Measurements from ENCODE around the gene CNGA3.
"Not testable (repeated sequence)": the region's sequence is repeated elsewhere in the genome, so short reads cannot be mapped to it uniquely, and the experiment has no call there.

The CNGA3 gene

DNA sequence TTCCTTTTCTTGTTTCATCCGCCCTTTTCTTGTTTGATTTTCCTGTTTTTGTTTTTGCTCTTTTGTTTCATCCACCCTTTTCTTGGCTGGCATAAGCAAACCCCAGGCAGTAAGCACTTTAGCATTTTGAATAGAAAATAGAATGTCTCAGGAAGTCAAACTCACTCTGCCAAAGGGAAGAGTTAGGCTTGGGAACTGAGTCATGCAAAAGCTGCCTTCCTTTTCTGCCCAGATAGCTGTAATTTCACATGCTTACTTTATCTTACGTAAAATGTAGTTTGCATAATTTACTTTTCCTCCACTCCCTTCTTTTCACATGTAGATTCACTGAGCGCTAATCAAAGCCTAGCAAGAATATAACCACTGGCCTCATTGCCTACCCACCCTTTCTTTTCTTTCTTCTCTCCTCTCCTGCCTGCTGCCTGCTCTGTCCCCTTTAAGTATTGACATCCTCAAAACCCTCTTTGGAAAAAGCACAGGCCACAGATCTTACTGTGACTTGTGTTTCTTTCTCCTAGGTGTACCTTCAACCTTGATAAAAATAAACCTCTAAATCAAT is 48.4 kb downstream of the CNGA3 start:
- no peak for DNase-seq (ENCODE audit: low spot score in 2 of 2)
- no peak overlapping the region for H3K4me3 Mint-ChIP-seq
- no peaks in the 10 kb centered on the region for H3K4me1 Mint-ChIP-seq
- no peak for ATAC-seq
- H3K9me3 Mint-ChIP-seq, result no peaks in the 10 kb centered on the region
- H3K27ac Mint-ChIP-seq, result no peak overlapping the region
- H3K36me3 Mint-ChIP-seq, result no peaks in the 10 kb centered on the region

DNA sequence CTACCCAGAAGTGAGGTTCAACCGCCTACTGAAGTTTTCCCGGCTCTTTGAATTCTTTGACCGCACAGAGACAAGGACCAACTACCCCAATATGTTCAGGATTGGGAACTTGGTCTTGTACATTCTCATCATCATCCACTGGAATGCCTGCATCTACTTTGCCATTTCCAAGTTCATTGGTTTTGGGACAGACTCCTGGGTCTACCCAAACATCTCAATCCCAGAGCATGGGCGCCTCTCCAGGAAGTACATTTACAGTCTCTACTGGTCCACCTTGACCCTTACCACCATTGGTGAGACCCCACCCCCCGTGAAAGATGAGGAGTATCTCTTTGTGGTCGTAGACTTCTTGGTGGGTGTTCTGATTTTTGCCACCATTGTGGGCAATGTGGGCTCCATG is 49.7 kb downstream of the CNGA3 start:
- no peak for ATAC-seq
- H3K36me3 Mint-ChIP-seq, result no peaks in the 10 kb centered on the region
- no peaks in the 10 kb centered on the region for H3K9me3 Mint-ChIP-seq
- no peaks in the 10 kb centered on the region for H3K4me1 Mint-ChIP-seq
- no peak overlapping the region for H3K4me3 Mint-ChIP-seq
- DNase-seq (ENCODE audit: low spot score in 2 of 2), result no peak
- H3K27ac Mint-ChIP-seq, result no peak overlapping the region

DNA sequence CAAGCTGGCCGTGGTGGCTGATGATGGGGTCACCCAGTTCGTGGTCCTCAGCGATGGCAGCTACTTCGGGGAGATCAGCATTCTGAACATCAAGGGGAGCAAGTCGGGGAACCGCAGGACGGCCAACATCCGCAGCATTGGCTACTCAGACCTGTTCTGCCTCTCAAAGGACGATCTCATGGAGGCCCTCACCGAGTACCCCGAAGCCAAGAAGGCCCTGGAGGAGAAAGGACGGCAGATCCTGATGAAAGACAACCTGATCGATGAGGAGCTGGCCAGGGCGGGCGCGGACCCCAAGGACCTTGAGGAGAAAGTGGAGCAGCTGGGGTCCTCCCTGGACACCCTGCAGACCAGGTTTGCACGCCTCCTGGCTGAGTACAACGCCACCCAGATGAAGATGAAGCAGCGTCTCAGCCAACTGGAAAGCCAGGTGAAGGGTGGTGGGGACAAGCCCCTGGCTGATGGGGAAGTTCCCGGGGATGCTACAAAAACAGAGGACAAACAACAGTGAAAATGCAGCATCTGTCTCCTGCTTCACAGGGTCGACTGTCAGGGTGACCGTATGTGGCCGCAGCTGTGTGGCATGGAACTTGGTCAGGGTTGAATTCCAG is 50.6 kb downstream of the CNGA3 start:
- Mint-ChIP-seq H3K9me3 (no peaks in the 10 kb centered on the region), H3K27ac (no peak overlapping the region), H3K4me1 (peaks cover 4% of the 10 kb centered on the region), H3K4me3 (no peak overlapping the region), H3K36me3 (peaks cover 2% of the 10 kb centered on the region)
- ATAC-seq (no peak), DNase-seq (ENCODE audit: low spot score in 2 of 2) (no peak)

DNA sequence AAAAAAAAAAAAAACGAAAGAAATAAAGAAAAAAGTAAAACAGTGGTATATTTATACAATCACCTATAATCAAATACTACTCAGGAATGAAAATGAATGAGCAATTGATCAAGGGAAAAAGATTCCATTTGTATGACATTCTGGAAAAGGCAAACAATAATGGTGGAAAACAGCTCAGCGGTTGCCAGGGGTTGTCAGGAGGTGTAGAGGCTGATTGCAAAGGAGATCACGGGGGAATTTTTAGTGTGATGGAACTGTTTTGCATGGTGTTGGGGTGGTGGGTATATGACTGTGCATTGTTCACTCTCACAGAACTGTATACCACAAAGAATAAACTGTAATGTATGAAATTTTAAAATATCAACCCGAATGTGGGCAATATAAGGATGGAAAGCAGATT is 52.9 kb downstream of the CNGA3 start:
- peaks cover 6% of the 10 kb centered on the region for H3K4me1 Mint-ChIP-seq
- no peak overlapping the region for H3K4me3 Mint-ChIP-seq

DNA sequence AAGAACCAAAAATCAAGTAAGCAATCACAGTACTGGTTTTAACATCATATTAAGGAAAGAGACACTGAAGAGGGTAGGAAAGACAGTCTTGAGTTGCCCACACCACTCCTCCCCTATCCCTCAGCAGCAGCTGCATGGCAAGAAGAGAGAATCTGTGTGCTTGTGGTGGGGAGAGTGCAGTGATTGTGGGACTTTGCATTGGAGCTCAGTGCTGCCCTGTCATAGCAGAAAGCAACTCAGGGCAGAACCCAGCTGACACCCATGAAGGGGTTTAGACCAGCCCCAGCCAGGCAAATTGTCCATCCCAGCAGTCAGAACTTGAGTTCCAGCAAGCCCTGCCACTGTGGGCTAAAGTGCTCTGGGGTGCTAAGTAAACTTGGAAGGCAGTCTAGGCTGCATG is 57.6 kb downstream of the CNGA3 start:
- no peak for ATAC-seq

More for the DNA sequence above, 52.9 kb downstream of the CNGA3 start:
- DNase-seq (ENCODE audit: low spot score in 2 of 2), result no peak
- ATAC-seq, result no peak
- Mint-ChIP-seq H3K36me3 (peaks cover 6% of the 10 kb centered on the region), H3K27ac (no peak overlapping the region), H3K9me3 (no peaks in the 10 kb centered on the region)

DNA sequence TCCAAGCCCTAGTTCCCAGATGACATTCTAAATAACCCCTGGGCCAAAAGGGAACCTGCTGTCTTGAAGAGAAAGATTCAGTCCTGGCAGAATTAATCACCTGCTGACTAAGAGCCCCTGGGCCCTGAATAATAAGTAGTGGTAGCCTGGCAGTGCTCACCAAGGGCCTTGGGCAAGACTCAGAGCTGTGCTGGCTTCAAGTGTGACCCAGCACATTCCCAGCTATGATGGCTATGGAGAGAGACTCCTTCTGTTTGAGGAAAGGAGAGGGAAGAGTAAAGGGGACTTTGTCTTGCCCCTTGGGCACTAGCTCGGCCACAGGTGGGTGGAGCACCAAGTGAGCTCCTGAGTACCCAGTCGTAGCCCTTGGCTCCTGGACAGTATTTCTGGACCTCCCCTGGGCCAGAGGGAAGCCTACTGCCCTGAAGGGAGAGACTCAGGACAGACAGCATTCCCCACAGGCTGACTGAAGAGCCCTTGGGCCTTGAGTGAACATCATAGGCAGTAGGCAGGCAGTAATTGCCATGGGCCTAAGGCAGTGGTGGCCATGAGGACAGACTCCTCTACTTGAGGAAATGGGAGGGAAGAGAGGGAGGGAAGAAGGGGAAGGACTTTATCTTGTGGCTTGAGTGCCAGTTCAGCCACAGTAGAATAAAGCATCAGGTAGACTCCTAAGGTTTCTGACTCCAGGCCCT is 58.4 kb downstream of the CNGA3 start:
- DNase-seq (ENCODE audit: low spot score in 2 of 2) (peak in 1 of 2 donors; percentile 43), ATAC-seq (no peak)
- no peak overlapping the region for H3K4me3 Mint-ChIP-seq
- H3K27ac Mint-ChIP-seq, result peak overlapping the region; percentile 32
- H3K9me3 Mint-ChIP-seq, result no peaks in the 10 kb centered on the region
- H3K36me3 Mint-ChIP-seq, result peaks cover 6% of the 10 kb centered on the region
- H3K4me1 Mint-ChIP-seq, result peaks cover 6% of the 10 kb centered on the region

More for the DNA sequence above, 57.6 kb downstream of the CNGA3 start:
- Mint-ChIP-seq H3K9me3 (no peaks in the 10 kb centered on the region), H3K36me3 (peaks cover 6% of the 10 kb centered on the region), H3K4me1 (peaks cover 6% of the 10 kb centered on the region), H3K4me3 (no peak overlapping the region), H3K27ac (no peak overlapping the region)
- peak in 1 of 2 donors; percentile 36 for DNase-seq (ENCODE audit: low spot score in 2 of 2)

DNA sequence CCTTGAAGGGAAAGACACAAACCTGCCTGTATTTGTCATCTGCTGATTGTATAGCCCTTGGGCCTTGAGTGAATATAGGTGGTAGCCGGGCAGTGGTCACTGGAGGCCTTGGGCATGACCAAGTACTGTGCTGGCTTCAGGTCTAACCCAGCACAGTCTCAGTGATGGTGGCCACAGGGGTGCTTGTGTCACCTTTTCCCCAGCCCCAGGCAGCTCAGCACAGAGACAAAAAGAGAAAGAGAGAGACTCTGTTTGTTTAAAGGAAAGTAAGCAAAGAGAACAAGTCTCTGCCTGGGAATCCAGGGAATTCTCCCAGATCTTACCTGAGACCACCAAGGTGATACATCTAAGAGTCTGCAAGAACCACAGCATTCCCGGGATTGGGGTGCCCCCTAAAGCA is 59.0 kb downstream of the CNGA3 start:
- peak in 1 of 2 donors; percentile 32 for DNase-seq (ENCODE audit: low spot score in 2 of 2)
- Mint-ChIP-seq H3K4me3 (no peak overlapping the region), H3K9me3 (no peaks in the 10 kb centered on the region), H3K4me1 (peaks cover 6% of the 10 kb centered on the region), H3K36me3 (peaks cover 6% of the 10 kb centered on the region), H3K27ac (peak overlapping the region; percentile 32)
- ATAC-seq, result no peak

DNA sequence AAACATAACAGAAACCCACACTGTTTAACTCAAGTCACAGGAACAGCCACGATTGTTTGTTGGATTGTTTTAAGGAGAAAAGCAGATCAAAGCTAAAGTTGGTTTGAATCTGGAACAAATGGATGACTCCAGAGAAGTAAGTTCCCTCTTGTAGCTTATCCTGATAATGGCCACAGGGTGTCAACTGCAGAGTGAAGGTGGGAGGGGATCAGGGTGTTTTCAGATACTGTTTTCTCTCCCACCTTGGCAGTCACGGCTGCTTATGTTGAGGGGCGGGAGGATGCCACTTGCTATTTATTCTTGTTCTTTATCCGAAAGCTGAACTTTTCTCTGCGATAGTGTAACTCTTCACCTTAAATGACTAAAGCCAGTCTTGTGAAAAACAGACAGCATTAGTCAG is 61.9 kb downstream of the CNGA3 start:
- no peaks in the 10 kb centered on the region for H3K36me3 Mint-ChIP-seq
- H3K4me3 Mint-ChIP-seq, result no peak overlapping the region
- no peaks in the 10 kb centered on the region for H3K4me1 Mint-ChIP-seq
- H3K27ac Mint-ChIP-seq, result no peak overlapping the region
- DNase-seq (ENCODE audit: low spot score in 2 of 2) (peak in 1 of 2 donors; percentile 33), ATAC-seq (no peak)
- H3K9me3 Mint-ChIP-seq, result no peaks in the 10 kb centered on the region

DNA sequence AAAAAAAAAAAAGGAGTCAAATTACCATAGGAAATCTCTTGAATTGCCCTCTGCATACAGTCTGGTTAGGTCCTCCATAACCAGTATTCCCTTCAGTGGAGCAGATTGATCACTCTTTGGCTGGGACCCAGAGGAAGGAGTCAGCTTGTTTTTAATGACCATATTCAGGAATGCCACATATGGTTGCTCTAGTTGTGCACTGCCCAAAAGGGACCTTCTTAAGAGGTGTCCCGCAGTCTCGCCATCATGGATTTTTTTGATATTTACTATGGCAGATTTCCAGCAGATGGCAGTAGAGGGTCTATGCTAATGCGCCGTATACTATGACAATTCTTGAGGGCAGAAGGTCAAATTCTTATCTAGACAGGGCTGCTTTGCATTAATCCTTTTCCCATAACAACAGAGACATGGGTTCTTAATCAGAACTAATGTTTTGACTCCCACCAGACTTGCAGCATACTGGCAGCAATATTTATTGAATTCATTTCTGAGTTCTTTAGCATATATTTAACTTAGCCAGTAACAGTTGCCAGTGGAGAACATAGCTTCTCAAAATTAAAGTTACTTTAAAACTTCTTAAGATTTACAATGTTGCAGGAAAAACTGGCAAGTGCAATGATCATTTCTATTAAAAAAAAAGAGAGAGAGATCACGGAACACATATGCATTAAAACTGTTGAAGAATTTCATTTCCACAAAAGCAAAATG is 66.6 kb downstream of the CNGA3 start:
- H3K4me3 Mint-ChIP-seq, result no peak overlapping the region
- peaks cover 5% of the 10 kb centered on the region for H3K4me1 Mint-ChIP-seq
- no peaks in the 10 kb centered on the region for H3K36me3 Mint-ChIP-seq
- peaks cover 3% of the 10 kb centered on the region for H3K9me3 Mint-ChIP-seq
- no peak overlapping the region for H3K27ac Mint-ChIP-seq
- DNase-seq (ENCODE audit: low spot score in 2 of 2), result peak; percentile 54 to 80
- peak; percentile 94 for ATAC-seq

DNA sequence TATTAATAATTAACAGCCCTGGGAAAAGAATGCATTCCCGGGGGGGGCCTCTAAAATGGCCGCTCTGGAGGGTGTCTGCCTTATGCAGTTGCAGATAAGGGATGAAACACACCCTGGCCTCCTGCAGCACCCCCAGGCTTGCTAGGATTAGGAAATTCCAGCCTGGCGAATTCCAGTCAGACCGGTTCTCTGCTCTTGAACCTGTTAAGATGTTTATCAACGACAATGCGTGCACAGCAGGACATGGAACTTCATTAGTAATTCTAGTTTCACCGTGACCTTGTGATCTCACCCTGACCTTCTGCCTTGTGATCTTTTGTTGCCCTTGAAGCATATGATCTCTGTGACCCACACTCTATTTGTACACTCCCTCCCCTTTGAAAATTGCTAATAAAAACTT is 68.0 kb downstream of the CNGA3 start:
- not testable (repeated sequence) for DNase-seq (ENCODE audit: low spot score in 2 of 2); ATAC-seq; H3K4me3 Mint-ChIP-seq; H3K9me3 Mint-ChIP-seq; H3K4me1 Mint-ChIP-seq; H3K27ac Mint-ChIP-seq; H3K36me3 Mint-ChIP-seq

DNA sequence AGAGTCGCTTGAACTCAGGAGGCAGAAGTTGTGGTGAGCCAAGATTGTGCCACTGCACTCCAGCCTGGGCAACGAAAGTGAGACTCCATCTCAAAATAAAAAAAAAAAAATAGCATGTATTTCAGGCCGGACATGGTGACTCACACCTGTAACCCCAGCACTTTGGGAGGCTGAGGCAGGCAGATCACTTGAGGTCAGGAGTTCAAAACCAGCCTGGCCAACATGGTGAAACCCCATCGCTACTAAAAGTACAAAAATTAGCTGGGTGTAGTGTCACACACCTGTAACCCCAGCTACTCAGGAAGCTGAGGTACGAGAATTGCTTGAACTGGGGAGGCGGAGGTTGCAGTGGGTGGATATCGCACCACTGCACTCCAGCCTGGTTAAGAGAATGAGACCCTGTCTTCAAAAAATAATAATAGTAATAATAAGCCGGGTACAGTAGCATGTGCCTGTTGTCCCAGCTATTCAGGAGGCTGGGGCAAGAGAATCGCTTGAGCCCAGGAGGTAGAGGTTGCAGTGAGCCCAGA is 69.5 kb downstream of the CNGA3 start:
- not testable (repeated sequence) for H3K36me3 Mint-ChIP-seq; H3K9me3 Mint-ChIP-seq; H3K27ac Mint-ChIP-seq; DNase-seq (ENCODE audit: low spot score in 2 of 2); H3K4me1 Mint-ChIP-seq; ATAC-seq; H3K4me3 Mint-ChIP-seq

DNA sequence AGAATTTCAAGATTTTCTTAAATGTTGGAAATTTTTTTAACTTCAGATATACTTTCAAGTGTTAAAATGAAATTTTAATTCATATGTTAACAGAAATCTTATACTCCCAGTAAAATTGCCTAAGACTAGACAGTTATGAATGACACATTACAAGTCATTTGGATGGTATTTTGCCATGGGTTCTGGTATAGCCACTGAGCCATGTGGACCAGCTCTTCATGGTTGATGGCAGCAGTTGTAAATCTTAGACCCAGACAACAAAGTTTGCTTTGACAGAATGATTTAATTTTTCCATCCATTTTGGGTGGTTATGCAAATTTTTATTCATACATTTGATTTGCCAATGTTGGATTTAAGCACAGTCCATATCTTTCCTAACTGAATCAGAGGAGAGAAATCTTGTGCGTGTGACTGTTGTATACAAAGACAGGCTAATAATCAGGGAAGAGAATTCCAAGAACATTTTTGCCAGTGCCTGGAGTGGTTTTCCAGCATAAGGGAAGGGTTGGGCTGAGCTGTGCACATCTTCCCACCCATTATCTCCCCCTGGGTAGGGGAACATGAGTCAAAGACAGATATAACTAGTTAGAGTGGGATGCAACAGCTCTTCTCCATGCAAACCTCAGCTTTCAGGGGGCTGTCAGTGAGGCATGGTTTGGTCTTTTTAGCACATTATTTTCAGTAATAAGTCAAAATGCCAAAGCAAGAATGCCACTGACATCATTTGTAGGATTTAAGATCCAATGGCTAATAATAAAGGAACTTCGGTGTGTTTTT is 70.3 kb downstream of the CNGA3 start:
- no peak for ATAC-seq
- no peak overlapping the region for H3K27ac Mint-ChIP-seq

DNA sequence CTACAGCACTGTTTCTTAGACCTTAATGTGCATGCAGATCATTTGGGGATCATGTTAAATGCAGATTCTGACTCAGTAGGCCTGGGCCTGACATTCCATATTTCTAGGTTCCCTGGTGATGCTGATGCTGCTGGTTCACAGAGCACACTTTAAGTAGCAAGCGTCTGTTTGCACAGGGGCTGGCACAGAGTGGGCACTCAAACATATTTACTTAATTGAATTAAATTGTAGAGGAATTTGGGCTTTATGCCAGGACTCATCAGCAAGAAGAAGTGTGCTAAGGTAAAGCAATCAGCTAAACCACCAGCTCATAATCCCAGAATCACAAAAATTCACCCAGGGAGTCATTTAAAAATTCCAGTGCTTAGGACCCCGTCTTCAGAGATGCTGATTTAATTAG is 73.3 kb downstream of the CNGA3 start:
- no peak overlapping the region for H3K4me3 Mint-ChIP-seq
- peaks cover 5% of the 10 kb centered on the region for H3K4me1 Mint-ChIP-seq
- H3K36me3 Mint-ChIP-seq, result no peaks in the 10 kb centered on the region
- no peak for DNase-seq (ENCODE audit: low spot score in 2 of 2)
- no peak for ATAC-seq
- H3K9me3 Mint-ChIP-seq, result peaks cover 6% of the 10 kb centered on the region
- H3K27ac Mint-ChIP-seq, result no peak overlapping the region

More for the DNA sequence above, 70.3 kb downstream of the CNGA3 start:
- Mint-ChIP-seq H3K9me3 (peaks cover 3% of the 10 kb centered on the region), H3K36me3 (no peaks in the 10 kb centered on the region), H3K4me1 (peaks cover 5% of the 10 kb centered on the region), H3K4me3 (no peak overlapping the region)
- DNase-seq (ENCODE audit: low spot score in 2 of 2), result no peak

DNA sequence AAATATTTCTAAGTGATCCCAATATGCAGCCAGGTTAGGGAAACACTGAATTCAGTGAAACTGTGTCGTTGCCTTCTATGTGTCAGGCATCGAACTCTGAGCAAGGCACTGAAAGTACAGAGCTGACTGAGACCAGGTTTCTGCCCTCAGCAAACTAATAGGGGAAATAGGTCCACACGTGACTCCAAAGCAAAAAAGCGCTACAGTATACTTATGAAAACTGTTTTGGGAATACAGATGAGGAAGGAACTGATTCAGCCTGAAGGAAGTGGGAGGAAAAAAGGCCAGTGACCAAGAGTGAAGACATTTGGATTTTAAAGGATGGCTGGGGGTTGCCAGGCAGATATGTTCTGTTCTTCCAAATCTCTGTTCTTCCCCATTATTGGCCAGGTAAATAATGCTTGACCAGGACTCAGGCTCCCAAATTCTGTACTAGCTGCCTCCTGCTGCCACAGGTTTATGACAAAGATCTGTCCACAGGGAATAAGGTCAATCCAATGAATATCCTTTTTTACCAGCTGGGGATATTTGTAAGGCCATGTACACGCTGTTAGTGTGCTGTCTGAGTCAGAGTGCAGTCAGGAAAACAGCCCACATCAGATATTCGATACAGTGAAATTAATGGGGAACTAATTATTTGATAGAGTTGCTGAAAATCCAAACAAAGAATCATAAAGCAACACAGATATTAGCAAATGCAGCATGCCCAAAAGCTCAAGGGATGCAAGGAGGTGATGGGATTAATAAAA is 73.9 kb downstream of the CNGA3 start:
- peaks cover 5% of the 10 kb centered on the region for H3K4me1 Mint-ChIP-seq
- no peak overlapping the region for H3K27ac Mint-ChIP-seq
- ATAC-seq, result no peak
- peaks cover 5% of the 10 kb centered on the region for H3K9me3 Mint-ChIP-seq
- DNase-seq (ENCODE audit: low spot score in 2 of 2), result no peak
- no peak overlapping the region for H3K4me3 Mint-ChIP-seq
- no peaks in the 10 kb centered on the region for H3K36me3 Mint-ChIP-seq
